Lower leg skin (tissue), 4 donors: ENCODE data around the gene CYP3A4. TPM values are rescaled to one million over a fixed set of nuclear protein-coding genes. Genes with fewer than 3 reads are reported as not detected.
"Not testable (repeated sequence)": the region's sequence is repeated elsewhere in the genome, so short reads cannot be mapped to it uniquely, and the experiment has no call there.

Experiments used
- DNase-seq, 2 donors: peaks; one replicate each; pipeline ENCODE4 v3.0.0-alpha.2; 2019; ENCODE audit warnings: low spot score in 2 of 2
- H3K4me3 ChIP-seq: fragments of 200-600 bp; sonication (generic); 2 replicates; pipeline ENCODE4 v1.5.1; 2017; ENCODE audit warnings: mild to moderate bottlenecking, low read depth; ENCODE audit not compliant: poor library complexity, severe bottlenecking
- CTCF ChIP-seq, 3 donors: fragments of 450-650 bp; IDR thresholded peaks; one replicate each; pipeline ENCODE4 v1.5.1; 2016; ENCODE audit warnings: antibody characterized with exemption in 3 of 3, mild to moderate bottlenecking in 3 of 3, moderate library complexity in 2 of 3
- POLR2A ChIP-seq, 2 donors: fragments of 450-650 bp; IDR thresholded peaks; one replicate each; pipeline ENCODE4 v1.6.1; 2016 to 2017; ENCODE audit warnings: antibody characterized with exemption in 2 of 2, mild to moderate bottlenecking in 1 of 2, moderate library complexity in 1 of 2
- WGBS, 2 donors: methylation state at CpG; one replicate each; pipeline ENCODE4 v1.1.5; 2018; 5-methylcytosine and 5-hydroxymethylcytosine counted together
- intact Hi-C: fragments of 100-400 bp; cut with DNase I; formaldehyde crosslinking; loops from one replicate; pipeline ENCODE4 v1.15.0; 2023; ENCODE audit warnings: low total_unique reads
- total RNA-seq, 4 donors: library from RNA; depleted of rRNA; stranded (reverse); fragments of >200 nt; gene quantifications; one replicate each; pipeline ENCODE4 v1.1.0, GENCODE V29; 2016

The CYP3A4 gene
- total RNA-seq, 4 donors from 2014 or later = 2.7 to 5.2 (median 4.3) TPM

DNA sequence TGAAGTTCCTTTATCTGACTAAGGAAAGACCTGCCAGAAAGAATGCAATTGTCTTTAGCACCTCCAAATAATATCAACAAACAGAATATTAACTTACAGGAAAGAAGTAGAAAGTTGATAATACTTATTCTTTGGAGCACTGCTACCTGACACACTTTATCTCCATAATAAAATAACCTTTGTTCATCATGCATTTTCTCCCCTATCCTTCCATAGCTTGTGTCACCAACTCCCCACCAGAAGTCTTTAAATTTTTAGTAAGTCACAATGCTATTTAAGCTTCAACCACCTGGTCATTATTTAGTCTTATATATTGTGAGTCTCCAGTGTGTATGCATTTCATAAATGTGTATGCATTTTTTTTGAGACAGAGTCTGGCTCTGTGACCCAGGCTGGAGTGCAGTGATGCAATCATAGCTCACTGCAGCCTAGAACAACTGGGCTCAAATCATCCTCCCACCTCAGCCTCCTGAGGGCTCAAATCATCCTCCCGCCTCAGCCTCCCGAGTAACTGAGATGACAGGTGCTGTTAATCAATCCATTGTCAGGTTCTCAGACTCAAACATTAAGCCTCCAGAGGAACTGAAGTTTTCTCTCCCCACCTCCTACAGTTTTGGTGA, 36.5 kb upstream of the CYP3A4 start:
- WGBS, 2 donors = 81 to 88% methylated on average over 2 of the region's 2 CpGs

GRCh38 chr7:99808766-99809165, 24.8 kb upstream of the CYP3A4 start:
- 78 to 87% methylated on average over 5 of the region's 5 CpGs for WGBS, 2 donors
- DNase-seq = no peak
- H3K4me3 ChIP-seq = no peak overlapping the region
- no peak for TF ChIP-seq CTCF (IDR thresholded peaks at IDR 0.05)
- TF ChIP-seq POLR2A (IDR thresholded peaks at IDR 0.05) = no peak
- intact Hi-C loops = no loop called here

More for the DNA sequence above, 36.5 kb upstream of the CYP3A4 start:
- DNase-seq = no peak
- intact Hi-C loops = no loop called here
- no peak overlapping the region for H3K4me3 ChIP-seq
- TF ChIP-seq CTCF (IDR thresholded peaks at IDR 0.05) = no peak
- no peak for TF ChIP-seq POLR2A (IDR thresholded peaks at IDR 0.05)

GRCh38 chr7:99806839-99807478, 23.0 kb upstream of the CYP3A4 start:
- no peak for DNase-seq
- no peak overlapping the region for H3K4me3 ChIP-seq
- 77 to 81% methylated on average over 3 of the region's 3 CpGs for WGBS, 2 donors
- no peak for TF ChIP-seq CTCF (IDR thresholded peaks at IDR 0.05)
- intact Hi-C loops = no loop called here

DNA sequence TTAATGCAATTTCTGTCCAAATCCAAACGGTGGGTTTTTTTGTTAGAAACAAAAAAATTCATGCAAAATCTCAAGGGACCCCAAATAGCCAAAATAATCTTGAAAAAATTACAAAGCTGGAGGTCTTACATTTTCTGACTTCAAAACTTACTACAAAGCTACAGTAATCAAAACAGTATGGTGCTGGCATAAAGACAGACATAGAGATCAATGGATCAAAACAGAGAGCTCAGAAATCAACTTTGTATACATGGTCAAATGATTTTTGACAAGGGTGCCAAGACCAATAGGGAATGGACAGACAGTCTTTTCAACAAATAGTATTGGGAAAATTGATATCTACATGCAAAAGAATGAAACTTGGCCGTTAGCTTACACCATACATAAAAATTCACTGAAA, 21.7 kb upstream of the CYP3A4 start:
- no peak for DNase-seq
- 66 to 74% methylated on average over 2 of the region's 2 CpGs for WGBS, 2 donors
- no peak overlapping the region for H3K4me3 ChIP-seq
- intact Hi-C loops = no loop called here
- TF ChIP-seq CTCF (IDR thresholded peaks at IDR 0.05) (no peak), POLR2A (IDR thresholded peaks at IDR 0.05) (no peak)

DNA sequence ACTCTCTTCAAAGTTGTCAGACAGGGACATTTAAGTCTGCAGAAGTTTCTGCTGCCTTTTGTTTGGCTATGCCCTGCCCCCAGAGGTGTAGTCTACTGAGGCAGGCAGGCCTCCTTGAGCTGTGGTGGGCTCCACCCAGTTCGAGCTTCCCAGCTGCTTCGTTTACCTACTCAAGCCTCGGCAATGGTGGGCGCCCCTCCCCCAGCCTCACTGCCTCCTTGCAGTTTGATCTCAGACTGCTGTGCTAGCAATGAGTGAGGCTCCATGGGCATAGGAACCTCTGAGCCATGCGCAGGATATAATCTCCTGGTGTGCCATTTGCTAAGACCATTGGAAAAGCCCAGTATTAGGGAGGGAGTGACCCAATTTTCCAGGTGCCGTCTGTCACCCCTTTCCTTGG, 19.1 kb upstream of the CYP3A4 start:
- WGBS, 2 donors = 92 to 95% methylated on average over 6 of the region's 6 CpGs
- H3K4me3 ChIP-seq, intact Hi-C loops, DNase-seq: not testable (repeated sequence)

GRCh38 chr7:99801407-99801806, 17.4 kb upstream of the CYP3A4 start:
- WGBS, 2 donors = 88 to 92% methylated on average over 3 of the region's 3 CpGs
- DNase-seq = not testable (repeated sequence)

GRCh38 chr7:99798972-99799371, 15.0 kb upstream of the CYP3A4 start:
- intact Hi-C loops = no loop called here
- TF ChIP-seq CTCF (IDR thresholded peaks at IDR 0.05) (no peak), POLR2A (IDR thresholded peaks at IDR 0.05) (no peak)
- DNase-seq = no peak
- WGBS, 2 donors = 80 to 82% methylated on average over 2 of the region's 2 CpGs
- H3K4me3 ChIP-seq = no peak overlapping the region

More at GRCh38 chr7:99801407-99801806, 17.4 kb upstream of the CYP3A4 start:
- H3K4me3 ChIP-seq, intact Hi-C loops: not testable (repeated sequence)

DNA sequence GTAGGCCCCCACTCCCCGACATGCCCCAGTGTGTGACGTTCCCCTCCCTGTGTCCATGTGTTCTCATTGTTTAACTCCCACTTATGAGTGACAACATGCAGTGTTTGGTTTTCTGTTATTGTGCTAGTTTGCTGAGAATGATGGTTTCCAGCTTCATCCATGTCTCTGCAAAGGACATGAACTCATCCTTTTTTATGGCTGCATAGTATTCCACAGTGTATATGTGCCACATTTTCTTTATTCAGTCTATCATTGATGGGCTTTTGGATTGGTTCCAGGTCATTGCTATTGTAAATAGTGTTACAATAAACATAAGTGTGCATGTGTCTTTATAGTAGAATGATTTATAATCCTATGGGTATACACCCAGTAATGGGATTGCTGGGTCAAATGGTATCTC, 11.9 kb upstream of the CYP3A4 start:
- intact Hi-C loops, H3K4me3 ChIP-seq, DNase-seq: not testable (repeated sequence)
- WGBS, 2 donors = 70 to 96% methylated on average over 2 of the region's 2 CpGs
